ENCODE measurements around the gene ATP2A1.
"Not testable (repeated sequence)": the region's sequence is repeated elsewhere in the genome, so short reads cannot be mapped to it uniquely, and the experiment has no call there.

ATP2A1 gene

DNA sequence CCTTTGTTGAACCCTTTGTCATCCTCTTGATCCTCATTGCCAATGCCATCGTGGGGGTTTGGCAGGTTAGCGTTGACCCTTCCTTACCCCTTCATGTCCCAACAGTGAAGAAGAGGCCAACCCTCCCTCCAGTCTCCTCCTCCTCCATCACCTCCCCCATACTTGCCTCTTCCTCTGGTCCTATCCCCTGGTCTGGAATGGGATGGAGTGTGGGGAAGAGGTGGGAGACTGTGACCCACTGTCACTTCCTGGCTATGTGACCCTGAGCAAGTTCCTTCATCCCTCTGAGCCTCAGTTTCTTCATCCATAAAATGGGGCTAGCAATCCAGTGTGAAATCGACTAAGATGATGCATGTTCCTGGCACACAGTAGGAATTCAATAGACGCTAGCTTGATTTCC lies 2.7 kb downstream of the ATP2A1 start:
- no peak for DNase-seq (ENCODE audit: extremely low spot score)
- ChIA-PET POLR2A (interaction anchor here (0.6 to 2.6 kb wide), 3 partner anchors 18 to 64 kb away, joined by 3 to 17 read pairs (median 6); partner anchors contain the start of gene SH2B1), CTCF (interaction anchor here (0.6 kb wide), 1 partner anchor 69 kb away, joined by 3 read pairs; no protein-coding TSS in a partner anchor)
- no peak for TF ChIP-seq SUZ12 (IDR thresholded peaks at IDR 0.05)
- TF ChIP-seq CTBP1 (IDR thresholded peaks at IDR 0.05; ENCODE audit: borderline replicate concordance): no peak
- TF ChIP-seq NFRKB (IDR thresholded peaks at IDR 0.05): no peak
- TF ChIP-seq BHLHE40 (IDR thresholded peaks at IDR 0.05; ENCODE audit: borderline replicate concordance): no peak
- TF ChIP-seq LEF1 (IDR thresholded peaks at IDR 0.05; ENCODE audit: borderline replicate concordance): no peak
- no peak for TF ChIP-seq FOXM1 (IDR thresholded peaks at IDR 0.05; ENCODE audit: borderline replicate concordance)
- no peak for TF ChIP-seq HDGF (IDR thresholded peaks at IDR 0.05; ENCODE audit: borderline replicate concordance)
- TF ChIP-seq ZNF384 (IDR thresholded peaks at IDR 0.05): no peak
- no peak for TF ChIP-seq FOXK2 (IDR thresholded peaks at IDR 0.05)
- no peak for TF ChIP-seq SP1 (IDR thresholded peaks at IDR 0.05)
- no peak for TF ChIP-seq ELF4 (IDR thresholded peaks at IDR 0.05)

DNA sequence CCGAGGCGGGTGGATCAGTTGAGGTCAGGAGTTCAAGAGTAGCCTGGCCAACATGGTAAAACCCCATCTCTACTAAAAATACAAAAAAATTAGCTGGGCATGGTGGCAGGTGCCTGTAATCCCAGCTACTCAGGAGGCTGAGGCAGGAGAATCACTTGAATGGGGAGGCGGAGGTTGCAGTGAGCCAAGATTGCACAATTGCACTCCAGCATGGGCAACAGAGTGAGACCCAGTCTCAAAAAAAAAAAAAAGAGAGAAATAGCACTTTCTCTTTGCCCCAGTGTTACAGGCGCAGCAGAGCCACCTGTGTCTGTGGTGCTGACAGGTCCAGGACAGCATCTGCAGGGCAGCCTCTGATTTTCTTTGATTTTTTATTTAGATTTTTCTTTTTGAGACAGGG lies 3.3 kb downstream of the ATP2A1 start:
- CTCF ChIA-PET; DNase-seq (ENCODE audit: extremely low spot score): not testable (repeated sequence)
- POLR2A ChIA-PET: interaction anchor here (2.1 kb wide), 1 partner anchor 54 kb away, joined by 6 read pairs; no protein-coding TSS in a partner anchor

DNA sequence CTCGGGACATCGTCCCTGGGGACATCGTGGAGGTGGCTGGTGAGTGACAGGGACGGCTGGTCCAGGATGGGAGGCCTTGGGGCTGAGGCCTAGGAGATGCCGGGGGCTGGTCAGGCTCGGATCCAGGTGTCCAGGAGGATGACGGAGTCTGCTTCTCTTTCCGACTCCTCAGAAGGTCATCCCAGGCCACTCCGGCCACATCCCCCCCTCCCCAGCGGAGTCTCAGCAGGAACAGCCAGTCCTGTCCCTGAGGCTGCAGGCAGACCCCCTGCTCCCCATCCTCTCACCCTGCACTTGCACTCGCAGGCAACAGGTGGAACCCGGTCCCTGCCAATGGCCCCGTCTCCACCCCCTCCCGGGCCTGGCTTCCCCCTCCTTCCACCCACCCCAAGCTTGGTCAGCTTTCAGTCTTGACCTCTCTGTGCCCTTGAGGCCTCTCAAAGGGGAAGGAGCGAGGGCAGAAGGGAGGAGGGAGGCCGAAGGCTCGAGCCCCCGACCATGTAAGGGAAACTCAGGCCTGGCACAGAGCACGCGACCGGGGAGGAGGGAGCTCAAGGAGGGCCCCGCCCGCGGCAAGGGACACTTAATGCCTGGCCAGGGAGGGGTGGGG lies 4.4 kb downstream of the ATP2A1 start:
- CTCF ChIA-PET: no interaction called here
- TF ChIP-seq, protein P1, sequence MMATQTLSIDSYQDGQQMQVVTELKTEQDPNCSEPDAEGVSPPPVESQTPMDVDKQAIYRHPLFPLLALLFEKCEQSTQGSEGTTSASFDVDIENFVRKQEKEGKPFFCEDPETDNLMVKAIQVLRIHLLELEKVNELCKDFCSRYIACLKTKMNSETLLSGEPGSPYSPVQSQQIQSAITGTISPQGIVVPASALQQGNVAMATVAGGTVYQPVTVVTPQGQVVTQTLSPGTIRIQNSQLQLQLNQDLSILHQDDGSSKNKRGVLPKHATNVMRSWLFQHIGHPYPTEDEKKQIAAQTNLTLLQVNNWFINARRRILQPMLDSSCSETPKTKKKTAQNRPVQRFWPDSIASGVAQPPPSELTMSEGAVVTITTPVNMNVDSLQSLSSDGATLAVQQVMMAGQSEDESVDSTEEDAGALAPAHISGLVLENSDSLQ (IDR thresholded peaks at IDR 0.05): peak; percentile 10; the same call in 1 of the 2 replicates
- TF ChIP-seq BHLHE40 (IDR thresholded peaks at IDR 0.05; ENCODE audit: borderline replicate concordance): no peak
- no peak for TF ChIP-seq L3MBTL2 (conservative IDR thresholded peaks at IDR 0.05)
- POLR2A ChIA-PET: no interaction called here
- no peak for DNase-seq (ENCODE audit: extremely low spot score)

DNA sequence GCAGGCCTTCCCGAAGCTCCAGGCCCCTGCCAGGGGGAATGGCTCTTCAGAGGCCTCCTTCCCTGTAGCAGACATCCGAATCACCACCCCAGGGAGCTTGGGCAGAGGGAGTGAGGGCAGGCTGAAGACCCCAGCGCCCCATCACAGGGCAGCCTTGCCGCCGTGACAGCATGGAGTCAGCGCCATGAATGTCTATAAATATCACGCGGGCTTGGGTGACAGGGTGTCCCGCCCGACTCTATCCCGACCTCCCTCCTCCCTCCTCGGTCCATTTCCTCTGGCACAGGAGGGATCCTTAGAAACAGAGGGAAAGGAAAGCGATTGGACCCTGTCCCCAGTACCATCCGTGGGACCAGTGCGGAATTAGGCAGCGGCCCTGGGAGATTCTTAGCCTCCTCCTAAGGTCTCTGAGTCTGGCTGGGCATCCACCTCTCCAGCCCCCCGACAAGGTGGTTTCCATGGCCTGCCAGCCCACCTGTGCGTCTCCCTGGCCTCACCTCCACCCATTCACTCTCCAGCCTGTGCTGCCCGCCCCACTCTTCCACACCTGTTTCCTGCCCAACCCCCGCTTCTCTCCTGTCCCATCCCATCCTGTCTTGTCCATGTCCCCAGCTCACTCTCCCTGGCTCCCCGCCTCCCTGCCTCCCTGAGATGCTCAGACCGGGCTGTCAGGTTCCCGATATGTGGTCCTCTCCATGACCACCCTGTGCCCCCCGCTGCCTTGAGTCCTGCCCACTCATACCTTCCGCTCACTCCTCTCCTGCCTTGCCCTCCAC lies 5.1 kb downstream of the ATP2A1 start:
- TF ChIP-seq ZNF384 (IDR thresholded peaks at IDR 0.05) (no peak), LEF1 (IDR thresholded peaks at IDR 0.05; ENCODE audit: borderline replicate concordance) (no peak), FOXA1 (IDR thresholded peaks at IDR 0.05) (no peak), FOXK2 (IDR thresholded peaks at IDR 0.05) (no peak), CTBP1 (IDR thresholded peaks at IDR 0.05; ENCODE audit: borderline replicate concordance) (no peak), BHLHE40 (IDR thresholded peaks at IDR 0.05; ENCODE audit: borderline replicate concordance) (no peak), FOXM1 (IDR thresholded peaks at IDR 0.05; ENCODE audit: borderline replicate concordance) (no peak), HDGF (IDR thresholded peaks at IDR 0.05; ENCODE audit: borderline replicate concordance) (no peak), ELF4 (IDR thresholded peaks at IDR 0.05) (no peak), SUZ12 (IDR thresholded peaks at IDR 0.05) (no peak), ARNT (IDR thresholded peaks at IDR 0.05) (no peak)
- TF ChIP-seq, protein P1 (IDR thresholded peaks at IDR 0.05): no peak
- POLR2A ChIA-PET: no interaction called here

DNA sequence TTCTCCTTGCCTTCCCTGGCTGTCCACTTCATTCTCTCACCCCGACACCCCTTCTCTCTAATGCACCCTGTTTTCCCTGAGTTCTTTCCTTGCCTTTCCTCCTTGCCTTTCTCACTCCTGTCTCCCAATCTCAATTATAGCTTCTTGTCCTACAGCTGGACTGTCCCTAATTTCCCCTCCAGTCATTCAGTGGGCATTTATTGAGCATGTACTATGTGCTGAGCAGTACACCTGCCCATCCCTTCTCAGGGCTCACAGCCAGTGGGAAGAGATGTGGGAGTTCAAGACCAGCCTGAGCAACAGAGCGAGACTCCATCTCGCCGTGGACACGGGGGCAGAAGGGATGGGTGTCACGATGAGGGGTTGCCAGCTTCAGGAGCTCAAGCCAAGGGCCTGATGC lies 5.8 kb downstream of the ATP2A1 start:
- no peak for DNase-seq (ENCODE audit: extremely low spot score)
- POLR2A ChIA-PET: no interaction called here
- CTCF ChIA-PET: no interaction called here
- TF ChIP-seq ARNT (IDR thresholded peaks at IDR 0.05) (no peak), FOXM1 (IDR thresholded peaks at IDR 0.05; ENCODE audit: borderline replicate concordance) (no peak), NFRKB (IDR thresholded peaks at IDR 0.05) (no peak), TARDBP (IDR thresholded peaks at IDR 0.05) (no peak), ELF4 (IDR thresholded peaks at IDR 0.05) (no peak), ZNF384 (IDR thresholded peaks at IDR 0.05) (no peak), LEF1 (IDR thresholded peaks at IDR 0.05; ENCODE audit: borderline replicate concordance) (no peak), FOXA1 (IDR thresholded peaks at IDR 0.05) (no peak), FOXK2 (IDR thresholded peaks at IDR 0.05) (no peak), HDGF (IDR thresholded peaks at IDR 0.05; ENCODE audit: borderline replicate concordance) (no peak), L3MBTL2 (conservative IDR thresholded peaks at IDR 0.05) (no peak), SP1 (IDR thresholded peaks at IDR 0.05) (no peak), BHLHE40 (IDR thresholded peaks at IDR 0.05; ENCODE audit: borderline replicate concordance) (no peak)
- TF ChIP-seq, protein P1 (IDR thresholded peaks at IDR 0.05): no peak

More for the DNA sequence above, 5.1 kb downstream of the ATP2A1 start:
- CTCF ChIA-PET: interaction anchor here (0.6 kb wide), 1 partner anchor 62 kb away, joined by 3 read pairs; no protein-coding TSS in a partner anchor
- no peak for DNase-seq (ENCODE audit: extremely low spot score)

DNA sequence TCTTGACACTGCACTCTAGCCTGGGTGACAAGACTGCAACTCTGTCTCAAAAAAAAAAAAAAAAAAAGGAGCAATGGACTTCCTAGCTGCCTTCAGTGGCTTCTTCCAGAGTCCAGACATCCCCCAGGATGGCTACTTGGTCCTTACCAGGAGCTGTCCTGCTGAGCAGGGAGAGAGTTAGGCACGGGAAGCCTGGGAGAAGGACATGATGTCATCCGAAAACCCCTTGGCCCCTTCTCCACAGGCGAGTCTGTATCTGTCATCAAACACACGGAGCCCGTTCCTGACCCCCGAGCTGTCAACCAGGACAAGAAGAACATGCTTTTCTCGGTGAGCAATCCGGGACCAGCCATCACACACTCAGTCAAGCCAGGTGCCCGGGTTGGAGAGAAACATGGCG lies 8.7 kb downstream of the ATP2A1 start:
- ChIA-PET CTCF (no interaction called here), POLR2A (interaction anchor here (0.9 kb wide), 1 partner anchor 34 kb away, joined by 3 read pairs; no protein-coding TSS in a partner anchor)
- DNase-seq (ENCODE audit: extremely low spot score): no peak
- no peak for TF ChIP-seq L3MBTL2 (conservative IDR thresholded peaks at IDR 0.05)
- TF ChIP-seq HDGF (IDR thresholded peaks at IDR 0.05; ENCODE audit: borderline replicate concordance): no peak
- no peak for TF ChIP-seq LEF1 (IDR thresholded peaks at IDR 0.05; ENCODE audit: borderline replicate concordance)
- TF ChIP-seq SP1 (IDR thresholded peaks at IDR 0.05): no peak
- TF ChIP-seq ZNF384 (IDR thresholded peaks at IDR 0.05): no peak
- no peak for TF ChIP-seq SUZ12 (IDR thresholded peaks at IDR 0.05)
- no peak for TF ChIP-seq BHLHE40 (IDR thresholded peaks at IDR 0.05; ENCODE audit: borderline replicate concordance)
- TF ChIP-seq FOXA1 (IDR thresholded peaks at IDR 0.05): no peak
- TF ChIP-seq, protein P1 (IDR thresholded peaks at IDR 0.05): no peak
- no peak for TF ChIP-seq ARNT (IDR thresholded peaks at IDR 0.05)
- TF ChIP-seq TARDBP (IDR thresholded peaks at IDR 0.05): no peak

DNA sequence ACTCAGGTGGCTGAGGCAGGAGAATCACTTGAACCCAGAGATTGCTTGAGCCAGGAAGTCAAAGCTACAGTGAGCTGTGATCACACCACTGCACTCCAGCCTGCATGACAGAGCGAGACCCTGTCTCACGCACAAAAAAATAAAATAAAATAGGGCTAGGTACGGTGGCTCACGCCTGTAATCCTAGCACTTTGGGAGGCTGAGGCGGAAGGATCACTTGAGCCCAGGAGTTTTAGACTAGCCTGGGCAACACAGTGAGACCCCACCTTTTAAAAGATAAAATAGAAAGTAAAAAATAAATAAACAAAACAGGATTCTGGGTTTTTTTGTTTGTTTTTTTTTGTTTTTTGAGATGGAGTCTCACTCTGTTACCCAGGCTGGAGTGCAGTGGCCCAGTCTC lies 12.1 kb downstream of the ATP2A1 start:
- DNase-seq (ENCODE audit: extremely low spot score); CTCF ChIA-PET: not testable (repeated sequence)
- POLR2A ChIA-PET: interaction anchor here (1.4 kb wide), 1 partner anchor 10 kb away, joined by 3 read pairs; no protein-coding TSS in a partner anchor

Measured in HEK293T (cell line).